Neural cell (in vitro differentiated cells): ENCODE results near the gene ELF1. TPM values are rescaled to one million over a fixed set of nuclear protein-coding genes. Genes with fewer than 3 reads are reported as not detected.
"Not testable (repeated sequence)": the region's sequence is repeated elsewhere in the genome, so short reads cannot be mapped to it uniquely, and the experiment has no call there.

Experiments used
- H2AFZ ChIP-seq: fragments of 200-600, 300-800 bp; sonication (generic), shearing (Covaris generic); 2 replicates; pipeline ENCODE4 v1.6.0; 2014; ENCODE audit warnings: low read depth, mild to moderate bottlenecking, antibody characterized with exemption, low read length, moderate library complexity
- H3F3A ChIP-seq: fragments of 200-600 bp; shearing (Covaris generic); 2 replicates; pipeline ENCODE4 v1.6.1; 2016; ENCODE audit warnings: mild to moderate bottlenecking, moderate library complexity, mixed read lengths, antibody characterized with exemption, low read length; ENCODE audit not compliant: insufficient read depth, poor library complexity, severe bottlenecking
- H3K27ac ChIP-seq: fragments of 200-600, 300-800 bp; sonication (generic), shearing (Covaris generic); 2 replicates; pipeline ENCODE4 v1.5.1; 2014; ENCODE audit warnings: mild to moderate bottlenecking, low read length, moderate library complexity
- H3K27me3 ChIP-seq: fragments of 300-800, 200-600 bp; sonication (generic), shearing (Covaris generic); 2 replicates; pipeline ENCODE4 v1.6.0; 2014; ENCODE audit warnings: mild to moderate bottlenecking, low read depth, low read length, moderate library complexity; ENCODE audit not compliant: insufficient read depth
- H3K36me3 ChIP-seq: fragments of 300-800, 200-600 bp; sonication (generic), shearing (Covaris generic); 2 replicates; pipeline ENCODE4 v1.5.1; 2014; ENCODE audit warnings: mild to moderate bottlenecking, antibody characterized with exemption, low read length, moderate library complexity; ENCODE audit not compliant: insufficient read depth
- H3K4me2 ChIP-seq: fragments of 300-800, 200-600 bp; sonication (generic), shearing (Covaris generic); 2 replicates; pipeline ENCODE4 v1.6.0; 2014; ENCODE audit warnings: mild to moderate bottlenecking, low read length
- H3K4me3 ChIP-seq: fragments of 300-800, 200-600 bp; sonication (generic), shearing (Covaris generic); 2 replicates; pipeline ENCODE4 v1.5.1; 2014; ENCODE audit warnings: mild to moderate bottlenecking, low read length, moderate library complexity
- H3K79me2 ChIP-seq: fragments of 200-600 bp; shearing (Covaris generic); replicated peaks from 2 replicates; pipeline ENCODE4 v1.6.0; 2014; ENCODE audit warnings: mild to moderate bottlenecking, low read length, moderate library complexity; ENCODE audit not compliant: insufficient read depth
- H3K9ac ChIP-seq: fragments of 300-800, 200-600 bp; sonication (generic), shearing (Covaris generic); 2 replicates; pipeline ENCODE4 v1.6.1; 2016; ENCODE audit warnings: mild to moderate bottlenecking, low read length, mixed read lengths
- H3K9me2 ChIP-seq: fragments of 200-600 bp; shearing (Covaris generic); 2 replicates; pipeline ENCODE4 v1.6.1; 2016; ENCODE audit warnings: mild to moderate bottlenecking, low read length, mixed read lengths; ENCODE audit not compliant: insufficient read depth
- H3K9me3 ChIP-seq: fragments of 200-600, 300-800 bp; sonication (generic), shearing (Covaris generic); 2 replicates; pipeline ENCODE4 v1.6.1; 2016; ENCODE audit warnings: mild to moderate bottlenecking, mixed run types, low read length, moderate library complexity, mixed read lengths
- H4K20me1 ChIP-seq: fragments of 200-600 bp; shearing (Covaris generic); 2 replicates; pipeline ENCODE4 v1.6.1; 2016; ENCODE audit warnings: mild to moderate bottlenecking, mixed run types; ENCODE audit not compliant: insufficient read depth
- EP300 ChIP-seq: fragments of 450-650 bp; conservative IDR thresholded peaks from 2 replicates; pipeline ENCODE4 v1.6.1; 2014; ENCODE audit warnings: antibody characterized with exemption, mild to moderate bottlenecking, moderate library complexity; ENCODE audit not compliant: poor library complexity, severe bottlenecking
- EZH2 ChIP-seq: fragments of 200-600, 300-800 bp; shearing (Covaris generic), sonication (generic); IDR thresholded peaks from 2 replicates; pipeline ENCODE4 v1.6.1; 2014; ENCODE audit warnings: antibody characterized with exemption, low read length, borderline replicate concordance, mild to moderate bottlenecking; ENCODE audit not compliant: insufficient read depth, poor library complexity, severe bottlenecking
- MXI1 ChIP-seq: fragments of 450-650 bp; conservative IDR thresholded peaks from 2 replicates; pipeline ENCODE4 v1.6.1; 2014; ENCODE audit warnings: antibody characterized with exemption, mild to moderate bottlenecking; ENCODE audit not compliant: poor library complexity, severe bottlenecking
- POLR2AphosphoS5 ChIP-seq: IDR thresholded peaks from 2 replicates; pipeline ENCODE4 v1.6.1; 2012
- RAD21 ChIP-seq: fragments of 450-650 bp; conservative IDR thresholded peaks from 2 replicates; pipeline ENCODE4 v1.6.1; 2014; ENCODE audit warnings: antibody characterized with exemption, mild to moderate bottlenecking, moderate library complexity
- REST ChIP-seq: IDR thresholded peaks from 2 replicates; pipeline ENCODE4 v1.6.1; 2012; ENCODE audit warnings: borderline replicate concordance
- SMC3 ChIP-seq: fragments of 450-650 bp; conservative IDR thresholded peaks from 2 replicates; pipeline ENCODE4 v1.6.1; 2014; ENCODE audit warnings: antibody characterized with exemption, mild to moderate bottlenecking, moderate library complexity; ENCODE audit not compliant: poor library complexity
- TAF1 ChIP-seq: IDR thresholded peaks from 2 replicates; pipeline ENCODE4 v1.6.1; 2012; ENCODE audit warnings: low read depth
- polyA plus RNA-seq: library from polyadenylated mRNA; depleted of rRNA; stranded (reverse); fragments of >200 nt; gene quantifications from 2 replicates; pipeline ENCODE4 v1.2.3, GENCODE V29; 2014
- TF ChIP-seq, protein P1 (sequence below): fragments of 450-650 bp; IDR thresholded peaks from 2 replicates; pipeline ENCODE4 v1.5.1; 2014; ENCODE audit warnings: antibody characterized with exemption, mild to moderate bottlenecking, moderate library complexity; ENCODE audit not compliant: poor library complexity, severe bottlenecking

The ELF1 gene
- polyA plus RNA-seq, 1 donor from 2014 or later: 2.0 TPM

- no peaks in the 10 kb centered on the region for H3K27me3 ChIP-seq
- no peaks in the 10 kb centered on the region for H3K36me3 ChIP-seq
- H3F3A ChIP-seq: no peaks in the 10 kb centered on the region
- TF ChIP-seq EP300 (no peak), REST (no peak), MXI1 (no peak), TAF1 (no peak), SMC3 (no peak), POLR2AphosphoS5 (no peak), EZH2 (no peak), RAD21 (no peak)
- TF ChIP-seq, protein P1, sequence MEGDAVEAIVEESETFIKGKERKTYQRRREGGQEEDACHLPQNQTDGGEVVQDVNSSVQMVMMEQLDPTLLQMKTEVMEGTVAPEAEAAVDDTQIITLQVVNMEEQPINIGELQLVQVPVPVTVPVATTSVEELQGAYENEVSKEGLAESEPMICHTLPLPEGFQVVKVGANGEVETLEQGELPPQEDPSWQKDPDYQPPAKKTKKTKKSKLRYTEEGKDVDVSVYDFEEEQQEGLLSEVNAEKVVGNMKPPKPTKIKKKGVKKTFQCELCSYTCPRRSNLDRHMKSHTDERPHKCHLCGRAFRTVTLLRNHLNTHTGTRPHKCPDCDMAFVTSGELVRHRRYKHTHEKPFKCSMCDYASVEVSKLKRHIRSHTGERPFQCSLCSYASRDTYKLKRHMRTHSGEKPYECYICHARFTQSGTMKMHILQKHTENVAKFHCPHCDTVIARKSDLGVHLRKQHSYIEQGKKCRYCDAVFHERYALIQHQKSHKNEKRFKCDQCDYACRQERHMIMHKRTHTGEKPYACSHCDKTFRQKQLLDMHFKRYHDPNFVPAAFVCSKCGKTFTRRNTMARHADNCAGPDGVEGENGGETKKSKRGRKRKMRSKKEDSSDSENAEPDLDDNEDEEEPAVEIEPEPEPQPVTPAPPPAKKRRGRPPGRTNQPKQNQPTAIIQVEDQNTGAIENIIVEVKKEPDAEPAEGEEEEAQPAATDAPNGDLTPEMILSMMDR: no peak
- no peak overlapping the region for H3K9ac ChIP-seq
- no peak overlapping the region for H3K27ac ChIP-seq
- no peak overlapping the region for H3K4me2 ChIP-seq
- H3K4me3 ChIP-seq: no peak overlapping the region
- no peaks in the 10 kb centered on the region for H3K9me3 ChIP-seq
- no peak overlapping the region for H2AFZ ChIP-seq
- H3K79me2 ChIP-seq: no peaks in the 10 kb centered on the region
- no peaks in the 10 kb centered on the region for H4K20me1 ChIP-seq
- H3K9me2 ChIP-seq: no peaks in the 10 kb centered on the region
These were observed 133.1 kb downstream of the ELF1 start for GRCh38 chr13:40886017-40886416.

DNA sequence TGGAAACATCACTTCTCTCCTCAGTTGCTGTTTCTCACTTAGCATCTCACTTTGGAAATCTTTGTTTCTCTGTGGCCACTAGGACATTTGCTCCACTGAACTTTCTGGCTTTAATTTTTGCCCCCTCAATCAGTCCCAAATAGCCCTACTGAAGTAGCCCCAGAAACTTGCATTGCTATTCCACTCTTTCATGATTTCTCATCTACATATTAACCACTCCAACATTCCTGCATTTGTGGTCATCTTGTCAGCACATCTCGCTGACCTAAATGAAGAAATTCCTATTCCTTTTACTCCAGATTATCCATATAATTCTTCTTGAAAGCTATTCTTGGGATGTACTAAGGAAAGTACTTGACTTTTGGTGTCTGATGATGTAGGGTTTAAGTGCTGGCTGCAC is 134.9 kb downstream of the ELF1 start:
- H3K4me3 ChIP-seq, H4K20me1 ChIP-seq, H3K79me2 ChIP-seq: not testable (repeated sequence)

More for the DNA sequence above, 134.9 kb downstream of the ELF1 start:
- not testable (repeated sequence) for H3K36me3 ChIP-seq, H3F3A ChIP-seq, H3K27ac ChIP-seq, H3K9me3 ChIP-seq, H2AFZ ChIP-seq, H3K4me2 ChIP-seq, H3K9me2 ChIP-seq, H3K9ac ChIP-seq, H3K27me3 ChIP-seq

Other genes with a start within 250 kb of the ELF1 start
- 72.4 and 78.8 TPM in 2 replicates for gene MRPS31, start 248.1 kb downstream of the ELF1 start, polyA plus RNA-seq
- 23.4 and 23.6 TPM in 2 replicates for gene SLC25A15, start 229.7 kb downstream of the ELF1 start, polyA plus RNA-seq
- 13.8 and 19.0 TPM in 2 replicates for gene WBP4, start 42.2 kb upstream of the ELF1 start, polyA plus RNA-seq
- gene KBTBD6, start 113.5 kb upstream of the ELF1 start, polyA plus RNA-seq: 29.7 and 31.8 TPM in 2 replicates
- 22.6 and 28.0 TPM in 2 replicates for gene KBTBD7, start 175.3 kb upstream of the ELF1 start, polyA plus RNA-seq
- 11.4 and 15.7 TPM in 2 replicates for gene MTRF1, start 244.3 kb upstream of the ELF1 start, polyA plus RNA-seq